Fibroblast of lung (primary cell): ENCODE results near the gene ADORA2B.

Experiments
- CTCF ChIP-seq, 2 donors: IDR thresholded peaks in 1 of 2; conservative IDR thresholded peaks in 1 of 2; 1 replicate in 1 of 2; 2 replicates in 1 of 2; pipeline ENCODE4 v1.5.1; 2011 to 2012; ENCODE audit warnings: low read length in 2 of 2, control low read depth in 1 of 2, inconsistent platforms in 1 of 2, low read depth in 1 of 2, mild to moderate bottlenecking in 1 of 2
- EZH2 ChIP-seq: IDR thresholded peaks from 2 replicates; pipeline ENCODE4 v1.5.1; 2012; ENCODE audit warnings: low read length, control low read depth, mild to moderate bottlenecking; ENCODE audit errors: missing control alignments

- TF ChIP-seq CTCF (conservative IDR thresholded peaks at IDR 0.05 in 1 of 2, IDR thresholded peaks at IDR 0.05 in 1 of 2; ENCODE audit: low read depth in 1 of 2, low read length in 2 of 2) = no peak
- no peak for TF ChIP-seq EZH2
Observed at GRCh38 chr17:15954222-15954621, 9.3 kb downstream of the ADORA2B start.
